Stomach (tissue), 9 donors: ENCODE data around the gene ULK1. TPM values are rescaled to one million over a fixed set of nuclear protein-coding genes. Genes with fewer than 3 reads are reported as not detected.

Source experiments
- DNase-seq, 2 donors: peaks; one replicate each; pipeline versions ENCODE4 v3.0.0 to v3.0.0-alpha.2; 2013 to 2019
- H3K27ac ChIP-seq, 5 donors: fragments of 200-600 bp in 4 of 5; sonication (generic) in 4 of 5; one replicate each; pipeline ENCODE4 v1.5.1; 2013 to 2019; ENCODE audit warnings: mild to moderate bottlenecking in 1 of 5, moderate library complexity in 1 of 5
- H3K27me3 ChIP-seq, 3 donors: fragments of 200-600 bp; sonication (generic); one replicate each; pipeline ENCODE4 v1.5.1; 2017 to 2019; ENCODE audit warnings: mixed run types in 1 of 3
- H3K36me3 ChIP-seq, 4 donors: fragments of 200-600 bp; sonication (generic); 1 replicate in 3 of 4; 2 replicates in 1 of 4; pipeline ENCODE4 v1.5.1; 2016 to 2019
- H3K4me1 ChIP-seq, 4 donors: fragments of 200-600 bp; sonication (generic); one replicate each; pipeline ENCODE4 v1.5.1; 2016 to 2019
- H3K4me3 ChIP-seq, 4 donors: fragments of 200-600 bp; sonication (generic) in 3 of 4; one replicate each; pipeline ENCODE4 v1.5.1; 2016 to 2019; ENCODE audit warnings: mild to moderate bottlenecking in 1 of 4
- H3K9me3 ChIP-seq, 4 donors: fragments of 200-600 bp; sonication (generic); one replicate each; pipeline ENCODE4 v1.5.1; 2016 to 2019
- EP300 ChIP-seq: sonication (generic); formaldehyde crosslinking; IDR thresholded peaks from one replicate; pipeline ENCODE4 v1.6.1; 2017; ENCODE audit warnings: antibody characterized with exemption
- POLR2A ChIP-seq, 4 donors: fragments of 450-650 bp; IDR thresholded peaks; one replicate each; pipeline ENCODE4 v1.6.1; 2016; ENCODE audit warnings: antibody characterized with exemption in 4 of 4, control low read depth in 2 of 4, mild to moderate bottlenecking in 1 of 4, moderate library complexity in 1 of 4
- POLR2AphosphoS5 ChIP-seq, 3 donors: sonication (generic); formaldehyde crosslinking; IDR thresholded peaks; one replicate each; pipeline ENCODE4 v1.6.1; 2016; ENCODE audit warnings: antibody characterized with exemption in 3 of 3
- WGBS, 5 donors: extraction: QIAGEN DNeasy Blood & Tissue Kit in 3 of 5; methylation state at CpG; one replicate each; pipeline versions ENCODE4 v1.1.5 to v1.1.7; 2013 to 2018; 5-methylcytosine and 5-hydroxymethylcytosine counted together
- intact Hi-C: fragments of 100-400 bp; cut with DNase I; formaldehyde crosslinking; loops from one replicate; pipeline ENCODE4 v1.15.1; 2023; ENCODE audit warnings: low total_unique reads
- polyA plus RNA-seq, 3 donors: library from polyadenylated mRNA; stranded (reverse); fragments of 200-250 nt; gene quantifications; one replicate each; pipeline ENCODE4 v1.2.3, GENCODE V29; 2013
- small RNA-seq, 4 donors: library from RNA; depleted of rRNA; stranded (forward); fragments of <200 nt; gene quantifications; one replicate each; pipeline ENCODE3, GENCODE V24; 2016
- total RNA-seq, 5 donors: library from RNA; depleted of rRNA; stranded (reverse); fragments of >200 nt; gene quantifications; one replicate each; pipeline versions ENCODE4 v1.1.0 to v1.2.3, GENCODE V29; 2014 to 2016
- TF ChIP-seq, protein P1 (sequence below), 7 experiments: fragments of 450-650 bp in 4 of 7; fragments of 200-600 bp in 3 of 7; sonication (generic) in 3 of 7; IDR thresholded peaks; one replicate each; pipeline ENCODE4 v1.5.1; 2016 to 2019; ENCODE audit warnings: antibody characterized with exemption in 7 of 7, control low read depth in 2 of 7, mild to moderate bottlenecking in 1 of 7
- donor health status: healthy with polysubstance abuse.
- donor health status: Bipolar disorder and iron deficiency.
- donor health status: healthy.

The ULK1 gene
- total and polyA plus RNA-seq, 8 donors: 10.2 to 45.1 (median 18.3) TPM

DNA sequence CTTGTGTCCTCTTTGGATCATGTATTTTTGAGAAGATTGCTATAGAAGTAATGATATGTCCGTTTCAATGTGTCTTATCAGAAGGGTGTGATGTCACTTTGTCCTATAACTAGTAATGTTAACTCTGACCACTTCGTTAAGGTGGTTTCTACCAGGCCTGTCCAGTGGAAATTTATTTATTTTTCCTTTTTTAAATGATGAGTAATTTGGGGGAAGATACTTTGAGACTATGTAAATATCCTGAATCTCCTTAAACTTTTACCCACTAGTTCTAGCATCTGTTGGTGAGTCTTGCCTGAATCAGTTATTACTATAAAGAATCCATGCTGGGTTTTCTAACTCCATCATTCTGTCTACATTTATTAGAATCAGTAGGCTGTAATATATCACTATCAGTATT, 70.7 kb downstream of the ULK1 start:
- H3K36me3 ChIP-seq: peaks cover 3 to 23% (median 20%) of the 10 kb centered on the region in 4 donors
- no peak for DNase-seq
- TF ChIP-seq EP300 (no peak), POLR2AphosphoS5 (IDR thresholded peaks at IDR 0.05) (no peak), POLR2A (IDR thresholded peaks at IDR 0.05) (no peak)
- TF ChIP-seq, protein P1, sequence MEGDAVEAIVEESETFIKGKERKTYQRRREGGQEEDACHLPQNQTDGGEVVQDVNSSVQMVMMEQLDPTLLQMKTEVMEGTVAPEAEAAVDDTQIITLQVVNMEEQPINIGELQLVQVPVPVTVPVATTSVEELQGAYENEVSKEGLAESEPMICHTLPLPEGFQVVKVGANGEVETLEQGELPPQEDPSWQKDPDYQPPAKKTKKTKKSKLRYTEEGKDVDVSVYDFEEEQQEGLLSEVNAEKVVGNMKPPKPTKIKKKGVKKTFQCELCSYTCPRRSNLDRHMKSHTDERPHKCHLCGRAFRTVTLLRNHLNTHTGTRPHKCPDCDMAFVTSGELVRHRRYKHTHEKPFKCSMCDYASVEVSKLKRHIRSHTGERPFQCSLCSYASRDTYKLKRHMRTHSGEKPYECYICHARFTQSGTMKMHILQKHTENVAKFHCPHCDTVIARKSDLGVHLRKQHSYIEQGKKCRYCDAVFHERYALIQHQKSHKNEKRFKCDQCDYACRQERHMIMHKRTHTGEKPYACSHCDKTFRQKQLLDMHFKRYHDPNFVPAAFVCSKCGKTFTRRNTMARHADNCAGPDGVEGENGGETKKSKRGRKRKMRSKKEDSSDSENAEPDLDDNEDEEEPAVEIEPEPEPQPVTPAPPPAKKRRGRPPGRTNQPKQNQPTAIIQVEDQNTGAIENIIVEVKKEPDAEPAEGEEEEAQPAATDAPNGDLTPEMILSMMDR (IDR thresholded peaks at IDR 0.05): no peak
- 48 to 66% (median 59%) methylated on average over 2 of the region's 2 CpGs for WGBS, 5 donors
- no peaks in the 10 kb centered on the region for H3K9me3 ChIP-seq
- no peaks in the 10 kb centered on the region for H3K27me3 ChIP-seq
- H3K4me3 ChIP-seq: no peak overlapping the region
- intact Hi-C loops: no loop called here
- peaks cover under 1 to 53% (median 27%) of the 10 kb centered on the region in 4 donors for H3K4me1 ChIP-seq
- H3K27ac ChIP-seq: no peak overlapping the region

DNA sequence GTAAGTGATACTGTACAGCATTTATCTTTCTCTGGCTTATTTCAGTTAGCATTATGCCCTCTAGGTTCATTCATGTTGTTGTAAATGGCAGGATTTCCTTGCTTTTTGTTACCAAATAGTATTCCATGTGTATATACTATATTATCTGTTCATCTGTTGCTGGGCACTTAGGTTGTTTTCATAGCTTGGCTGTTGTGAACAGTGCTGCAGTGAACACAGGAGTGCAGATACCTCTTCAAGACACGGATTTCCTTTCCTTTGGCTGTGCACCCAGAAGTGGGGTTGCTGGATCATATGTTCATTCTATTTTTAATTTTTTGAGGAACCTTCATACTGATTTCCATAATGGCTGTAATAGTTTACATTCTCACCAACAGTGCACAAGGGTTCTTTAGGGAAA, 76.8 kb downstream of the ULK1 start:
- peaks cover 0 to 26% (median 5%) of the 10 kb centered on the region in 4 donors for H3K4me1 ChIP-seq
- no peaks in the 10 kb centered on the region for H3K9me3 ChIP-seq
- no peaks in the 10 kb centered on the region for H3K27me3 ChIP-seq
- no peak overlapping the region for H3K27ac ChIP-seq
- no peak for DNase-seq
- H3K4me3 ChIP-seq: no peak overlapping the region
- H3K36me3 ChIP-seq: peaks cover 0 to 10% (median 6%) of the 10 kb centered on the region in 4 donors
- 24 to 50% (median 44%) methylated on average over 1 of the region's 1 CpG for WGBS, 5 donors
- TF ChIP-seq, protein P1 (IDR thresholded peaks at IDR 0.05): no peak
- TF ChIP-seq POLR2A (IDR thresholded peaks at IDR 0.05): no peak
- TF ChIP-seq EP300: no peak
- TF ChIP-seq POLR2AphosphoS5 (IDR thresholded peaks at IDR 0.05): no peak
- intact Hi-C loops: no loop called here

Small RNA genes lying within 50 kb of the gene (small RNA-seq; reads per million reads assigned to genes)
- 0 reads per million in 4 donors for gene AC131009.3

Other genes with a start within 250 kb of the ULK1 start
- 100 to 1,000 TPM in 1 of 5 donors, 10 to 100 TPM in 4; 41.5 to 194 (median 65.9) TPM for gene SFSWAP, start 183.5 kb upstream of the ULK1 start, total RNA-seq
- gene SFSWAP, start 183.5 kb upstream of the ULK1 start, polyA plus RNA-seq: 10 to 100 TPM; 14.8 to 22.0 (median 19.9) TPM
- 1 to 10 TPM in 3 of 5 donors, not detected in 2; 1.8 to 3.1 (median 2.2) TPM for gene MMP17, start 66.2 kb upstream of the ULK1 start, total RNA-seq
- 1 to 10 TPM in 2 of 3 donors, under 1 TPM in 1; 0.46 to 2.7 (median 2.0) TPM for gene MMP17, start 66.2 kb upstream of the ULK1 start, polyA plus RNA-seq
- gene PUS1, start 34.7 kb downstream of the ULK1 start, total RNA-seq: 10 to 100 TPM in 3 of 5 donors, 1 to 10 TPM in 2; 3.1 to 13.9 (median 12.3) TPM
- gene PUS1, start 34.7 kb downstream of the ULK1 start, polyA plus RNA-seq: 10 to 100 TPM; 12.6 to 26.3 (median 12.8) TPM
- 10 to 100 TPM; 21.3 to 39.8 (median 24.5) TPM for gene EP400, start 55.3 kb downstream of the ULK1 start, total RNA-seq
- gene EP400, start 55.3 kb downstream of the ULK1 start, polyA plus RNA-seq: 10 to 100 TPM in 1 of 3 donors, 1 to 10 TPM in 2; 5.2 to 12.0 (median 6.4) TPM
- 10 to 100 TPM in 4 of 5 donors, 1 to 10 TPM in 1; 7.0 to 69.5 (median 12.9) TPM for gene DDX51, start 249.7 kb downstream of the ULK1 start, total RNA-seq
- gene DDX51, start 249.7 kb downstream of the ULK1 start, polyA plus RNA-seq: 10 to 100 TPM in 2 of 3 donors, 1 to 10 TPM in 1; 6.6 to 16.0 (median 13.6) TPM
- 10 to 100 TPM in 3 of 5 donors, 1 to 10 TPM in 2; 2.2 to 63.6 (median 23.0) TPM for gene NOC4L, start 249.8 kb downstream of the ULK1 start, total RNA-seq
- 10 to 100 TPM; 33.2 to 43.7 (median 37.9) TPM for gene NOC4L, start 249.8 kb downstream of the ULK1 start, polyA plus RNA-seq